Liver (tissue), 9 donors: ENCODE results near the gene SEMA4D. TPM values are rescaled to one million over a fixed set of nuclear protein-coding genes. Genes with fewer than 3 reads are reported as not detected.

Source experiments
- DNase-seq: peaks from one replicate; pipeline ENCODE4 v3.0.0-alpha.2; 2017; ENCODE audit warnings: low spot score
- H3K27ac ChIP-seq, 2 donors: one replicate each; pipeline ENCODE4 v1.7.0; 2013; ENCODE audit warnings: inconsistent platforms in 2 of 2, low read length in 2 of 2, control low read depth in 1 of 2, low read depth in 1 of 2, mild to moderate bottlenecking in 1 of 2
- H3K27me3 ChIP-seq, 4 donors: one replicate each; pipeline versions ENCODE4 v1.6.1 to v1.7.0; 2013; ENCODE audit warnings: low read length in 3 of 4, inconsistent platforms in 1 of 4, mild to moderate bottlenecking in 1 of 4, moderate library complexity in 1 of 4; ENCODE audit not compliant: control insufficient read depth in 4 of 4, insufficient read depth in 4 of 4
- H3K36me3 ChIP-seq, 4 donors: one replicate each; pipeline versions ENCODE4 v1.6.1 to v1.7.0; 2013; ENCODE audit warnings: low read length in 3 of 4, mild to moderate bottlenecking in 3 of 4, low read depth in 1 of 4, moderate library complexity in 1 of 4; ENCODE audit not compliant: control insufficient read depth in 4 of 4, insufficient read depth in 3 of 4
- H3K4me1 ChIP-seq, 4 donors: one replicate each; pipeline versions ENCODE4 v1.6.1 to v1.7.0; 2013; ENCODE audit warnings: low read length in 3 of 4, mild to moderate bottlenecking in 3 of 4, moderate library complexity in 1 of 4; ENCODE audit not compliant: control insufficient read depth in 4 of 4, insufficient read depth in 4 of 4
- H3K4me3 ChIP-seq, 3 donors: one replicate each; pipeline versions ENCODE4 v1.6.1 to v1.7.0; 2013; ENCODE audit warnings: low read length in 3 of 3, control low read depth in 1 of 3, low read depth in 1 of 3, mild to moderate bottlenecking in 1 of 3
- H3K9ac ChIP-seq, 2 donors: one replicate each; pipeline ENCODE4 v1.7.0; 2013; ENCODE audit warnings: low read length in 2 of 2, mild to moderate bottlenecking in 2 of 2, moderate library complexity in 2 of 2, control low read depth in 1 of 2, low read depth in 1 of 2
- H3K9me3 ChIP-seq, 4 donors: one replicate each; pipeline versions ENCODE4 v1.6.1 to v1.7.0; 2013; ENCODE audit warnings: low read length in 3 of 4; ENCODE audit not compliant: control insufficient read depth in 4 of 4
- EGR1 ChIP-seq, 2 donors: IDR thresholded peaks; 2 replicates each; pipeline ENCODE4 v1.6.1; 2016 to 2018; ENCODE audit warnings: antibody characterized with exemption in 2 of 2, low read depth in 2 of 2
- FOXA1 ChIP-seq: IDR thresholded peaks from 2 replicates; pipeline ENCODE4 v1.6.1; 2016; ENCODE audit warnings: antibody characterized with exemption
- FOXA2 ChIP-seq: IDR thresholded peaks from 2 replicates; pipeline ENCODE4 v1.6.1; 2016; ENCODE audit warnings: antibody characterized with exemption
- HNF4A ChIP-seq, 2 donors: conservative IDR thresholded peaks; 2 replicates each; pipeline ENCODE4 v1.6.1; 2016; ENCODE audit warnings: antibody characterized with exemption in 2 of 2, mild to moderate bottlenecking in 2 of 2
- HNF4G ChIP-seq: IDR thresholded peaks from 2 replicates; pipeline ENCODE4 v1.6.1; 2016; ENCODE audit warnings: antibody characterized with exemption
- JUND ChIP-seq, 2 donors: IDR thresholded peaks; 2 replicates each; pipeline ENCODE4 v1.6.1; 2016; ENCODE audit warnings: antibody characterized with exemption in 2 of 2
- NR2F2 ChIP-seq: IDR thresholded peaks from 2 replicates; pipeline ENCODE4 v1.6.1; 2016; ENCODE audit warnings: antibody characterized with exemption
- RAD21 ChIP-seq, 2 donors: IDR thresholded peaks; 2 replicates each; pipeline ENCODE4 v1.6.1; 2016; ENCODE audit warnings: antibody characterized with exemption in 2 of 2, mild to moderate bottlenecking in 2 of 2
- RXRA ChIP-seq, 2 donors: IDR thresholded peaks; 2 replicates each; pipeline ENCODE4 v1.6.1; 2017 to 2018; ENCODE audit warnings: antibody characterized with exemption in 2 of 2, mild to moderate bottlenecking in 1 of 2
- SP1 ChIP-seq: IDR thresholded peaks from 2 replicates; pipeline ENCODE4 v1.6.1; 2018; ENCODE audit warnings: antibody characterized with exemption, mild to moderate bottlenecking
- TAF1 ChIP-seq: conservative IDR thresholded peaks from 2 replicates; pipeline ENCODE4 v1.6.1; 2016; ENCODE audit warnings: antibody characterized with exemption, mild to moderate bottlenecking
- WGBS: extraction: QIAGEN DNeasy Blood & Tissue Kit; methylation state at CpG from one replicate; pipeline ENCODE4 v1.1.7; 2013; 5-methylcytosine and 5-hydroxymethylcytosine counted together
- polyA plus RNA-seq, 2 donors: library from polyadenylated mRNA; stranded (reverse) in 1 of 2; unstranded in 1 of 2; fragments of 200-250 nt in 1 of 2; fragments of >200 nt in 1 of 2; fragmentation: Nextera tagmentation in 1 of 2; extraction: Ambion mirVana in 1 of 2; gene quantifications; one replicate each; pipeline versions ENCODE4 v1.2.1 to v1.2.3, GENCODE V29; 2013 to 2015
- total RNA-seq, 2 donors: library from RNA; depleted of rRNA; stranded (reverse); fragments of >200 nt; gene quantifications; one replicate each; pipeline ENCODE4 v1.2.3, GENCODE V29; 2014
- TF ChIP-seq, protein P1 (sequence below): IDR thresholded peaks from 2 replicates; pipeline ENCODE4 v1.6.1; 2016; ENCODE audit warnings: antibody characterized with exemption
- TF ChIP-seq, protein P2 (sequence below): IDR thresholded peaks from 2 replicates; pipeline ENCODE4 v1.6.1; 2016; ENCODE audit warnings: antibody characterized with exemption
- TF ChIP-seq, protein P3 (sequence below): fragments of 150-350 bp; IDR thresholded peaks from 2 replicates; pipeline ENCODE4 v1.5.1; 2017; ENCODE audit warnings: improper control_type of control experiment, low read depth, low read length; ENCODE audit not compliant: missing input control
- TF ChIP-seq, protein P4 (sequence below): IDR thresholded peaks from 2 replicates; pipeline ENCODE4 v1.6.1; 2016; ENCODE audit warnings: antibody characterized with exemption, mild to moderate bottlenecking
- TF ChIP-seq, protein P5 (sequence below): IDR thresholded peaks from 2 replicates; pipeline ENCODE4 v1.6.1; 2016; ENCODE audit warnings: antibody characterized with exemption
- donor health status: healthy.
- donor health status: healthy.
- donor health status: healthy.
- donor health status: healthy.
- donor health status: healthy.

SEMA4D gene
- total and polyA plus RNA-seq, 4 donors, result 1.4 to 12.0 (median 4.1) TPM

DNA sequence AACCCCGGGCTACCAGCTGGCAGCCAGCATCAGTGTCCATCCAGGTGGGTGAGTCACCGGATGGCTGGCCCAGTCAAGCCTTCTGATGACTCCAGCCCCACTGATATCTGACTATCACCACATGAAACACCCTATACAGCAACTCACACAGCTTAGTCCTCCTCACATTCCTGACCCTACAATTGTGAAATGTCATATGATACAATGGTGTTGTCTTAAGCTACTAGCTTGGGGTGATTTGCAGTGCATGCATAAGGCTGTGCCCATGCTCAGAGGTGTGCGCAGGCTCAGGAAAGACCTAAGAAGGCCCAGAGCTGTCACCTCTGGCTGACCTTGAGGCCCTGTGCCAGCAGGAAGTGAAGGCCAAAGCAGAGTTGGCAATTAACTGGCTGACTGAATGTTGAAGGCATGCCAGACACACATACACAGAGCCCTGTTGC, 21.5 kb upstream of the SEMA4D start:
- TF ChIP-seq, protein P1, sequence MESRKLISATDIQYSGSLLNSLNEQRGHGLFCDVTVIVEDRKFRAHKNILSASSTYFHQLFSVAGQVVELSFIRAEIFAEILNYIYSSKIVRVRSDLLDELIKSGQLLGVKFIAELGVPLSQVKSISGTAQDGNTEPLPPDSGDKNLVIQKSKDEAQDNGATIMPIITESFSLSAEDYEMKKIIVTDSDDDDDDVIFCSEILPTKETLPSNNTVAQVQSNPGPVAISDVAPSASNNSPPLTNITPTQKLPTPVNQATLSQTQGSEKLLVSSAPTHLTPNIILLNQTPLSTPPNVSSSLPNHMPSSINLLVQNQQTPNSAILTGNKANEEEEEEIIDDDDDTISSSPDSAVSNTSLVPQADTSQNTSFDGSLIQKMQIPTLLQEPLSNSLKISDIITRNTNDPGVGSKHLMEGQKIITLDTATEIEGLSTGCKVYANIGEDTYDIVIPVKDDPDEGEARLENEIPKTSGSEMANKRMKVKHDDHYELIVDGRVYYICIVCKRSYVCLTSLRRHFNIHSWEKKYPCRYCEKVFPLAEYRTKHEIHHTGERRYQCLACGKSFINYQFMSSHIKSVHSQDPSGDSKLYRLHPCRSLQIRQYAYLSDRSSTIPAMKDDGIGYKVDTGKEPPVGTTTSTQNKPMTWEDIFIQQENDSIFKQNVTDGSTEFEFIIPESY, result no peak
- TF ChIP-seq, protein P2, sequence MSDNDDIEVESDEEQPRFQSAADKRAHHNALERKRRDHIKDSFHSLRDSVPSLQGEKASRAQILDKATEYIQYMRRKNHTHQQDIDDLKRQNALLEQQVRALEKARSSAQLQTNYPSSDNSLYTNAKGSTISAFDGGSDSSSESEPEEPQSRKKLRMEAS, result no peak
- no peak for TF ChIP-seq FOXA2
- no peak for TF ChIP-seq HNF4A (conservative IDR thresholded peaks at IDR 0.05)
- no peak for TF ChIP-seq TAF1
- TF ChIP-seq, protein P3, sequence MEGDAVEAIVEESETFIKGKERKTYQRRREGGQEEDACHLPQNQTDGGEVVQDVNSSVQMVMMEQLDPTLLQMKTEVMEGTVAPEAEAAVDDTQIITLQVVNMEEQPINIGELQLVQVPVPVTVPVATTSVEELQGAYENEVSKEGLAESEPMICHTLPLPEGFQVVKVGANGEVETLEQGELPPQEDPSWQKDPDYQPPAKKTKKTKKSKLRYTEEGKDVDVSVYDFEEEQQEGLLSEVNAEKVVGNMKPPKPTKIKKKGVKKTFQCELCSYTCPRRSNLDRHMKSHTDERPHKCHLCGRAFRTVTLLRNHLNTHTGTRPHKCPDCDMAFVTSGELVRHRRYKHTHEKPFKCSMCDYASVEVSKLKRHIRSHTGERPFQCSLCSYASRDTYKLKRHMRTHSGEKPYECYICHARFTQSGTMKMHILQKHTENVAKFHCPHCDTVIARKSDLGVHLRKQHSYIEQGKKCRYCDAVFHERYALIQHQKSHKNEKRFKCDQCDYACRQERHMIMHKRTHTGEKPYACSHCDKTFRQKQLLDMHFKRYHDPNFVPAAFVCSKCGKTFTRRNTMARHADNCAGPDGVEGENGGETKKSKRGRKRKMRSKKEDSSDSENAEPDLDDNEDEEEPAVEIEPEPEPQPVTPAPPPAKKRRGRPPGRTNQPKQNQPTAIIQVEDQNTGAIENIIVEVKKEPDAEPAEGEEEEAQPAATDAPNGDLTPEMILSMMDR, result no peak
- TF ChIP-seq SP1, result no peak
- TF ChIP-seq FOXA1, result no peak
- no peak for TF ChIP-seq EGR1 (IDR thresholded peaks at IDR 0.05; ENCODE audit: low read depth in 2 of 2)
- TF ChIP-seq NR2F2, result no peak
- TF ChIP-seq, protein P4, sequence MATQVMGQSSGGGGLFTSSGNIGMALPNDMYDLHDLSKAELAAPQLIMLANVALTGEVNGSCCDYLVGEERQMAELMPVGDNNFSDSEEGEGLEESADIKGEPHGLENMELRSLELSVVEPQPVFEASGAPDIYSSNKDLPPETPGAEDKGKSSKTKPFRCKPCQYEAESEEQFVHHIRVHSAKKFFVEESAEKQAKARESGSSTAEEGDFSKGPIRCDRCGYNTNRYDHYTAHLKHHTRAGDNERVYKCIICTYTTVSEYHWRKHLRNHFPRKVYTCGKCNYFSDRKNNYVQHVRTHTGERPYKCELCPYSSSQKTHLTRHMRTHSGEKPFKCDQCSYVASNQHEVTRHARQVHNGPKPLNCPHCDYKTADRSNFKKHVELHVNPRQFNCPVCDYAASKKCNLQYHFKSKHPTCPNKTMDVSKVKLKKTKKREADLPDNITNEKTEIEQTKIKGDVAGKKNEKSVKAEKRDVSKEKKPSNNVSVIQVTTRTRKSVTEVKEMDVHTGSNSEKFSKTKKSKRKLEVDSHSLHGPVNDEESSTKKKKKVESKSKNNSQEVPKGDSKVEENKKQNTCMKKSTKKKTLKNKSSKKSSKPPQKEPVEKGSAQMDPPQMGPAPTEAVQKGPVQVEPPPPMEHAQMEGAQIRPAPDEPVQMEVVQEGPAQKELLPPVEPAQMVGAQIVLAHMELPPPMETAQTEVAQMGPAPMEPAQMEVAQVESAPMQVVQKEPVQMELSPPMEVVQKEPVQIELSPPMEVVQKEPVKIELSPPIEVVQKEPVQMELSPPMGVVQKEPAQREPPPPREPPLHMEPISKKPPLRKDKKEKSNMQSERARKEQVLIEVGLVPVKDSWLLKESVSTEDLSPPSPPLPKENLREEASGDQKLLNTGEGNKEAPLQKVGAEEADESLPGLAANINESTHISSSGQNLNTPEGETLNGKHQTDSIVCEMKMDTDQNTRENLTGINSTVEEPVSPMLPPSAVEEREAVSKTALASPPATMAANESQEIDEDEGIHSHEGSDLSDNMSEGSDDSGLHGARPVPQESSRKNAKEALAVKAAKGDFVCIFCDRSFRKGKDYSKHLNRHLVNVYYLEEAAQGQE, result no peak
- no peak for TF ChIP-seq JUND (IDR thresholded peaks at IDR 0.05)
- TF ChIP-seq, protein P5, sequence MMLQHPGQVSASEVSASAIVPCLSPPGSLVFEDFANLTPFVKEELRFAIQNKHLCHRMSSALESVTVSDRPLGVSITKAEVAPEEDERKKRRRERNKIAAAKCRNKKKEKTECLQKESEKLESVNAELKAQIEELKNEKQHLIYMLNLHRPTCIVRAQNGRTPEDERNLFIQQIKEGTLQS, result no peak
- TF ChIP-seq RAD21 (IDR thresholded peaks at IDR 0.05), result no peak
- TF ChIP-seq RXRA (IDR thresholded peaks at IDR 0.05), result no peak
- TF ChIP-seq HNF4G, result no peak
- H3K27me3 ChIP-seq, result no peaks in the 10 kb centered on the region
- no peak for DNase-seq
- H3K27ac ChIP-seq, result no peak overlapping the region
- 94% methylated on average over 3 of the region's 3 CpGs for WGBS
- no peak overlapping the region for H3K4me3 ChIP-seq
- no peaks in the 10 kb centered on the region for H3K9me3 ChIP-seq
- no peak overlapping the region for H3K9ac ChIP-seq
- peaks cover 0 to 3% (median 0%) of the 10 kb centered on the region in 4 donors for H3K4me1 ChIP-seq
- no peaks in the 10 kb centered on the region for H3K36me3 ChIP-seq
